Erythroblast (primary cell): ENCODE measurements around the gene SAG.

Experiments used
- GATA1 ChIP-seq: IDR thresholded peaks from 2 replicates; pipeline ENCODE4 v1.6.1; 2011; ENCODE audit warnings: low read depth, mild to moderate bottlenecking, control low read depth, low read length, moderate library complexity
- POLR2A ChIP-seq: IDR thresholded peaks from 2 replicates; pipeline ENCODE4 v1.6.1; 2011; ENCODE audit warnings: mild to moderate bottlenecking, low read length

GRCh38 chr2:233353101-233353768 is 45.6 kb downstream of the SAG start:
- no peak for TF ChIP-seq POLR2A
- no peak for TF ChIP-seq GATA1
